Measurements from ENCODE around the gene C9orf50. TPM values are rescaled to one million over a fixed set of nuclear protein-coding genes. Genes with fewer than 3 reads are reported as not detected.

Gene C9orf50
- total and polyA plus RNA-seq, 2 experiments from 2014 or later = not detected

DNA sequence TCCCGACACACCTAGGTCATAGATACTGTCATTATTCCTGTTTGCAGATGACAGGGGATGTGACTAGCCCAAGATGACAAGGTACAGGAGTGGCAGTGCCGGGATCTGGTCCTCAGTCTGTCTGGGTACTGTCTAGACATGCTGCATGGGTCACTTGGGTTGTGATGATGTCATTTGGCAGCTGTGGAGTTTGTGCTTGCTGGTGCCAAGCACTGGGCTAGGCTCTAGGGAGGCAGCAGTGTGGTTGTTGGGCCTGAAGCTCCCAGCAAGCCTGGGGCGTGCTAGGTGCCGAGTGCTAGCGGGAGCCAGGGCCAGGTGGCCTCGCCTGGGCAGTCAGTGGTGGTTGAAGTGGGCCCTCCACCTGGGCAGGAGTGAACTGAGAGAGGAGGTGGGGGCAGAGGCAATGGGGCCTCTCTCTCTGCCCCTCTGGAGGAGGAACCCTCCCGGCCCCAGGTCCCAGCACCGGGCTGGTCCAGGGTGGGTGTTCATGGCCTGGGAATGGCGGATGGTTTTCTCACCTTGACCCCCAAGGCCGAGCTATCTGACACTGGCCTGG is 29.9 kb upstream of the C9orf50 start:
- Mint-ChIP-seq H3K27ac (no peak overlapping the region), H3K4me3 (no peak overlapping the region), H3K27me3 (ENCODE audit: insufficient read depth, low read depth, poor library complexity) (peaks cover 11% of the 10 kb centered on the region), H3K36me3 (ENCODE audit: low read depth) (no peaks in the 10 kb centered on the region), H3K4me1 (no peaks in the 10 kb centered on the region), H3K9me3 (no peaks in the 10 kb centered on the region)
- H3K27me3 ChIP-seq (ENCODE audit: insufficient read depth) = no peaks in the 10 kb centered on the region
- no peaks in the 10 kb centered on the region for H3K36me3 ChIP-seq (ENCODE audit: insufficient read depth)
- TF ChIP-seq STAT1 (IDR thresholded peaks at IDR 0.05; ENCODE audit: unreplicated experiment) (no peak), CREB1 (CRISPR knock-in tag; IDR thresholded peaks at IDR 0.05; ENCODE audit: low read depth) (no peak), EZH2phosphoT487 (IDR thresholded peaks at IDR 0.05; ENCODE audit: unreplicated experiment) (no peak), ZNF331 (CRISPR knock-in tag; IDR thresholded peaks at IDR 0.05; ENCODE audit: low read depth) (no peak), ZNF114 (CRISPR knock-in tag; IDR thresholded peaks at IDR 0.05) (no peak), REST (IDR thresholded peaks at IDR 0.05; ENCODE audit: unreplicated experiment) (no peak), EZH2 (IDR thresholded peaks at IDR 0.05; ENCODE audit: low read depth, unreplicated experiment) (no peak), NANOG (IDR thresholded peaks at IDR 0.05; ENCODE audit: borderline replicate concordance) (no peak), ZNF462 (CRISPR knock-in tag; IDR thresholded peaks at IDR 0.05) (no peak), POLR2AphosphoS5 (IDR thresholded peaks at IDR 0.05; ENCODE audit: low read depth) (no peak), JUNB (IDR thresholded peaks at IDR 0.05; ENCODE audit: unreplicated experiment) (no peak)
- TF ChIP-seq, protein P1, sequence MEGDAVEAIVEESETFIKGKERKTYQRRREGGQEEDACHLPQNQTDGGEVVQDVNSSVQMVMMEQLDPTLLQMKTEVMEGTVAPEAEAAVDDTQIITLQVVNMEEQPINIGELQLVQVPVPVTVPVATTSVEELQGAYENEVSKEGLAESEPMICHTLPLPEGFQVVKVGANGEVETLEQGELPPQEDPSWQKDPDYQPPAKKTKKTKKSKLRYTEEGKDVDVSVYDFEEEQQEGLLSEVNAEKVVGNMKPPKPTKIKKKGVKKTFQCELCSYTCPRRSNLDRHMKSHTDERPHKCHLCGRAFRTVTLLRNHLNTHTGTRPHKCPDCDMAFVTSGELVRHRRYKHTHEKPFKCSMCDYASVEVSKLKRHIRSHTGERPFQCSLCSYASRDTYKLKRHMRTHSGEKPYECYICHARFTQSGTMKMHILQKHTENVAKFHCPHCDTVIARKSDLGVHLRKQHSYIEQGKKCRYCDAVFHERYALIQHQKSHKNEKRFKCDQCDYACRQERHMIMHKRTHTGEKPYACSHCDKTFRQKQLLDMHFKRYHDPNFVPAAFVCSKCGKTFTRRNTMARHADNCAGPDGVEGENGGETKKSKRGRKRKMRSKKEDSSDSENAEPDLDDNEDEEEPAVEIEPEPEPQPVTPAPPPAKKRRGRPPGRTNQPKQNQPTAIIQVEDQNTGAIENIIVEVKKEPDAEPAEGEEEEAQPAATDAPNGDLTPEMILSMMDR (conservative IDR thresholded peaks at IDR 0.05; ENCODE audit: low read depth in 2 of 2) = no peak
- TF ChIP-seq, protein P2, sequence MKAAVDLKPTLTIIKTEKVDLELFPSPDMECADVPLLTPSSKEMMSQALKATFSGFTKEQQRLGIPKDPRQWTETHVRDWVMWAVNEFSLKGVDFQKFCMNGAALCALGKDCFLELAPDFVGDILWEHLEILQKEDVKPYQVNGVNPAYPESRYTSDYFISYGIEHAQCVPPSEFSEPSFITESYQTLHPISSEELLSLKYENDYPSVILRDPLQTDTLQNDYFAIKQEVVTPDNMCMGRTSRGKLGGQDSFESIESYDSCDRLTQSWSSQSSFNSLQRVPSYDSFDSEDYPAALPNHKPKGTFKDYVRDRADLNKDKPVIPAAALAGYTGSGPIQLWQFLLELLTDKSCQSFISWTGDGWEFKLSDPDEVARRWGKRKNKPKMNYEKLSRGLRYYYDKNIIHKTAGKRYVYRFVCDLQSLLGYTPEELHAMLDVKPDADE (IDR thresholded peaks at IDR 0.05) = no peak
- H2AFZ ChIP-seq = no peak overlapping the region
- H3K4me1 ChIP-seq (ENCODE audit: insufficient read depth) = no peaks in the 10 kb centered on the region; the same call in 1 of the 2 replicates
- no peaks in the 10 kb centered on the region for H3K79me2 ChIP-seq (replicated peaks; ENCODE audit: insufficient read depth)
- ATAC-seq (no peak), DNase-seq (ENCODE audit: low spot score) (no peak)
- H3K4me2 ChIP-seq = no peak overlapping the region
- no peak overlapping the region for H3K4me3 ChIP-seq
- H3K9me2 ChIP-seq (ENCODE audit: insufficient read depth) = no peaks in the 10 kb centered on the region
- H3F3A ChIP-seq (replicated peaks; ENCODE audit: low read depth) = no peaks in the 10 kb centered on the region
- H4K20me1 ChIP-seq (replicated peaks; ENCODE audit: insufficient read depth) = no peaks in the 10 kb centered on the region
- H3K27ac ChIP-seq (ENCODE audit: low read depth) = no peak overlapping the region

Measured in GM23338 (cell line).